ENCODE results near the gene MAP4K4. TPM values are rescaled to one million over a fixed set of nuclear protein-coding genes. Genes with fewer than 3 reads are reported as not detected.

MAP4K4 gene
- total RNA-seq, 1 experiment from 2014 or later = 2.7 TPM

DNA sequence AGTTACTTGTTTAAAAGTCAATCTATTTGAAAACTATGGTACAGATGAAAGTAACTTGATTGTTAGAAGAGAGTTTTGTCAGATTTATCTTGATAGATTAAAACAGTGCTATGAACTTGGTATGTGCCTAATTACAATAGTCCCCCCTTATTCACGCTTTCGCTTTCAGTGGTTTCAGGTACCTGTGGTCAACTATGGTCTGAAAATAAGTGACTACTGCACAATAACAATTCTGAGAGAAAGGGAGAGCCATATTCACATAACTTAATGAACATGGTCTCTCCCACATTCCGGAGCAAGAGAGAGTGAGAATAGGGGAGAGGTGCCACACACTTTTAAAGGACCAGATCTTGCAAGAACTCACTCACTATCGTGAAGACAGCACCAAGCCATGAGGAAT is 13.2 kb upstream of the MAP4K4 start:
- H3K27me3 ChIP-seq (ENCODE audit: low read length) = no peaks in the 10 kb centered on the region
- no peaks in the 10 kb centered on the region for H3K36me3 ChIP-seq (ENCODE audit: insufficient read depth, low read length)
- no peak overlapping the region for H3K4me3 ChIP-seq (ENCODE audit: low read length)
- no peak overlapping the region for H3K27ac ChIP-seq (ENCODE audit: low read length)
- no peaks in the 10 kb centered on the region for H4K20me1 ChIP-seq (ENCODE audit: insufficient read depth, low read depth, low read length)
- H3K9me2 ChIP-seq (replicated peaks; ENCODE audit: insufficient read depth, low read length) = no peaks in the 10 kb centered on the region
- no peak overlapping the region for H2AFZ ChIP-seq (ENCODE audit: low read length)
- H3K9ac ChIP-seq (ENCODE audit: low read length) = no peak overlapping the region
- no peaks in the 10 kb centered on the region for H3K4me1 ChIP-seq (ENCODE audit: low read length)
- no peak for DNase-seq
- no peak overlapping the region for H3K4me2 ChIP-seq (ENCODE audit: low read depth, low read length, poor library complexity, severe bottlenecking)
- H3K79me2 ChIP-seq (ENCODE audit: low read length) = no peaks in the 10 kb centered on the region
- H3K9me3 ChIP-seq (ENCODE audit: low read length) = no peaks in the 10 kb centered on the region

DNA sequence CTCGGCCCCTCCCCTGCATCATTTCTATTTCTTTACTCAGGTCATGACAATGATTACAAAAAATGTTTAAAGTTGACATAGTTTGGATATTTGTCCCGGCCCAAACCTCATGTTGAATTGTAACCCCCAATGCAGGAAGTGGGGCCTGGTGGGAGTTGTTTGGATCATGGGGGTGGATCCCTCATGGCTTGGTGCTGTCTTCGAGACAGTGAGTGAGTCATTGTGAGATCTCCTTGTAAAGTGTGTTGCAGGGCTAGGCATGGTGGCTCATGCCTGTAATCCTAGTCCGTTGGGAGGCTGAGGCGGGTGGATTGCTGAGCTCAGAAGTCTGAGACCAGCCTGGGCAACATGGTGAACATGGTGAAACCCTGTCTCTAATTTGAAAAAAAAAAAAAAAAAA is 9.2 kb upstream of the MAP4K4 start:
- Histone ChIP-seq H3K4me2 (ENCODE audit: low read depth, low read length, poor library complexity, severe bottlenecking) (no peak overlapping the region), H3K9me3 (ENCODE audit: low read length) (no peaks in the 10 kb centered on the region), H3K9me2 (replicated peaks; ENCODE audit: insufficient read depth, low read length) (no peaks in the 10 kb centered on the region), H2AFZ (ENCODE audit: low read length) (no peak overlapping the region), H3K79me2 (ENCODE audit: low read length) (no peaks in the 10 kb centered on the region), H3K4me3 (ENCODE audit: low read length) (no peak overlapping the region), H3K4me1 (ENCODE audit: low read length) (no peaks in the 10 kb centered on the region), H3K9ac (ENCODE audit: low read length) (no peak overlapping the region), H3K27ac (ENCODE audit: low read length) (no peak overlapping the region), H4K20me1 (ENCODE audit: insufficient read depth, low read depth, low read length) (no peaks in the 10 kb centered on the region), H3K36me3 (ENCODE audit: insufficient read depth, low read length) (no peaks in the 10 kb centered on the region), H3K27me3 (ENCODE audit: low read length) (no peaks in the 10 kb centered on the region)
- no peak for DNase-seq

- H3K79me2 ChIP-seq (ENCODE audit: low read length) = no peaks in the 10 kb centered on the region
- DNase-seq = no peak
- no peaks in the 10 kb centered on the region for H3K36me3 ChIP-seq (ENCODE audit: insufficient read depth, low read length)
- no peaks in the 10 kb centered on the region for H3K4me1 ChIP-seq (ENCODE audit: low read length)
- H3K27ac ChIP-seq (ENCODE audit: low read length) = no peak overlapping the region
- H3K9me3 ChIP-seq (ENCODE audit: low read length) = no peaks in the 10 kb centered on the region
- no peaks in the 10 kb centered on the region for H4K20me1 ChIP-seq (ENCODE audit: insufficient read depth, low read depth, low read length)
- H3K9me2 ChIP-seq (replicated peaks; ENCODE audit: insufficient read depth, low read length) = no peaks in the 10 kb centered on the region
- no peak overlapping the region for H2AFZ ChIP-seq (ENCODE audit: low read length)
- no peak overlapping the region for H3K9ac ChIP-seq (ENCODE audit: low read length)
- H3K27me3 ChIP-seq (ENCODE audit: low read length) = no peaks in the 10 kb centered on the region
- no peak overlapping the region for H3K4me2 ChIP-seq (ENCODE audit: low read depth, low read length, poor library complexity, severe bottlenecking)
- no peak overlapping the region for H3K4me3 ChIP-seq (ENCODE audit: low read length)
Observed at GRCh38 chr2:101689114-101689825, 8.2 kb upstream of the MAP4K4 start.

GRCh38 chr2:101690547-101691152 is 6.9 kb upstream of the MAP4K4 start:
- no peak overlapping the region for H3K27ac ChIP-seq (ENCODE audit: low read length)
- no peaks in the 10 kb centered on the region for H3K9me3 ChIP-seq (ENCODE audit: low read length)
- no peak overlapping the region for H2AFZ ChIP-seq (ENCODE audit: low read length)
- no peak for DNase-seq
- H3K4me3 ChIP-seq (ENCODE audit: low read length) = no peak overlapping the region
- H3K4me1 ChIP-seq (ENCODE audit: low read length) = no peaks in the 10 kb centered on the region
- H4K20me1 ChIP-seq (ENCODE audit: insufficient read depth, low read depth, low read length) = no peaks in the 10 kb centered on the region
- H3K27me3 ChIP-seq (ENCODE audit: low read length) = no peaks in the 10 kb centered on the region
- no peak overlapping the region for H3K9ac ChIP-seq (ENCODE audit: low read length)
- H3K9me2 ChIP-seq (replicated peaks; ENCODE audit: insufficient read depth, low read length) = no peaks in the 10 kb centered on the region
- no peaks in the 10 kb centered on the region for H3K79me2 ChIP-seq (ENCODE audit: low read length)
- H3K36me3 ChIP-seq (ENCODE audit: insufficient read depth, low read length) = no peaks in the 10 kb centered on the region
- H3K4me2 ChIP-seq (ENCODE audit: low read depth, low read length, poor library complexity, severe bottlenecking) = no peak overlapping the region

- Histone ChIP-seq H3K27me3 (ENCODE audit: low read length) (no peaks in the 10 kb centered on the region; the same call in 1 of the 2 replicates), H3K79me2 (ENCODE audit: low read length) (no peaks in the 10 kb centered on the region), H3K9me3 (ENCODE audit: low read length) (no peaks in the 10 kb centered on the region), H3K4me2 (ENCODE audit: low read depth, low read length, poor library complexity, severe bottlenecking) (no peak overlapping the region), H2AFZ (ENCODE audit: low read length) (no peak overlapping the region), H3K4me3 (ENCODE audit: low read length) (no peak overlapping the region), H3K9me2 (replicated peaks; ENCODE audit: insufficient read depth, low read length) (no peaks in the 10 kb centered on the region), H3K27ac (ENCODE audit: low read length) (no peak overlapping the region), H4K20me1 (ENCODE audit: insufficient read depth, low read depth, low read length) (no peaks in the 10 kb centered on the region), H3K36me3 (ENCODE audit: insufficient read depth, low read length) (no peaks in the 10 kb centered on the region), H3K9ac (ENCODE audit: low read length) (no peak overlapping the region), H3K4me1 (ENCODE audit: low read length) (peaks cover 6% of the 10 kb centered on the region)
- DNase-seq = no peak
Observed at GRCh38 chr2:101692041-101692440, 5.5 kb upstream of the MAP4K4 start.

- no peak overlapping the region for H3K27ac ChIP-seq (ENCODE audit: low read length)
- H3K4me1 ChIP-seq (ENCODE audit: low read length) = peaks cover 9% of the 10 kb centered on the region
- H3K9me3 ChIP-seq (ENCODE audit: low read length) = no peaks in the 10 kb centered on the region
- no peaks in the 10 kb centered on the region for H3K36me3 ChIP-seq (ENCODE audit: insufficient read depth, low read length)
- no peaks in the 10 kb centered on the region for H4K20me1 ChIP-seq (ENCODE audit: insufficient read depth, low read depth, low read length)
- no peak overlapping the region for H2AFZ ChIP-seq (ENCODE audit: low read length)
- H3K4me3 ChIP-seq (ENCODE audit: low read length) = no peak overlapping the region
- no peak overlapping the region for H3K9ac ChIP-seq (ENCODE audit: low read length)
- H3K4me2 ChIP-seq (ENCODE audit: low read depth, low read length, poor library complexity, severe bottlenecking) = no peak overlapping the region
- no peak for DNase-seq
- no peaks in the 10 kb centered on the region for H3K79me2 ChIP-seq (ENCODE audit: low read length)
- no peaks in the 10 kb centered on the region; the same call in 1 of the 2 replicates for H3K27me3 ChIP-seq (ENCODE audit: low read length)
- no peaks in the 10 kb centered on the region for H3K9me2 ChIP-seq (replicated peaks; ENCODE audit: insufficient read depth, low read length)
Observed at GRCh38 chr2:101692766-101693165, 4.7 kb upstream of the MAP4K4 start.

DNA sequence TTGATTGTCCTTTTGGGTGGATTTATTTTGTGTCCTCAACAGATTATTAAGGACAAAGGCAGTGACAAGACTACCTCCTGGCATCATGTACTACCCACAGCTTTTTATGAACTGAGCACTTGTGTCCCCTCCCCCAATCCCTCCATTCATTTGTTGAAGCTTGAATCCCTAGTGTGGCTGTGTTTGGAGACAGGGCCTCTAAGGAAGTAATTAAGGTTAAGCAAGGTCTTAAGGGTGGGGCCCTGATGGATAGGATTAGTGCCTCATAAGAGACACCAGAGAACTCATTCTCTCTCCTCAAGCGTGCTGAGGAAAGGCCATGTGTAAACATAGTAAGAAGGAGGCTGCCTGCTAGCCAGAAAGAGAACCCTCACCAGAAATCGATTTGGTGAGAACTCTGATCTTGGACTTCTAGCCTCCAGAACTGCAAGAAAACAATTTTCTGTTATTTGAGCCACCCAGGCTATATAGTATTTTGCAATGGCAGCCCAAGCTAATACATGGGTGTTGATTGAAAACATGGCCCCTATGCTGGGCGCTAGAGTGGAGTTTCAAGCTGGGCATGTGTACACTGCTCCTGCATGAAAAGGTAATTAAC is 3.4 kb upstream of the MAP4K4 start:
- Histone ChIP-seq H3K9ac (ENCODE audit: low read length) (no peak overlapping the region), H2AFZ (ENCODE audit: low read length) (no peak overlapping the region), H3K4me2 (ENCODE audit: low read depth, low read length, poor library complexity, severe bottlenecking) (no peak overlapping the region), H3K79me2 (ENCODE audit: low read length) (no peaks in the 10 kb centered on the region), H3K9me2 (replicated peaks; ENCODE audit: insufficient read depth, low read length) (no peaks in the 10 kb centered on the region), H3K9me3 (ENCODE audit: low read length) (no peaks in the 10 kb centered on the region), H3K27me3 (ENCODE audit: low read length) (no peaks in the 10 kb centered on the region; the same call in 1 of the 2 replicates), H3K36me3 (ENCODE audit: insufficient read depth, low read length) (no peaks in the 10 kb centered on the region), H3K4me3 (ENCODE audit: low read length) (no peak overlapping the region), H3K4me1 (ENCODE audit: low read length) (peaks cover 18% of the 10 kb centered on the region), H4K20me1 (ENCODE audit: insufficient read depth, low read depth, low read length) (no peaks in the 10 kb centered on the region), H3K27ac (ENCODE audit: low read length) (no peak overlapping the region)
- no peak for DNase-seq

DNA sequence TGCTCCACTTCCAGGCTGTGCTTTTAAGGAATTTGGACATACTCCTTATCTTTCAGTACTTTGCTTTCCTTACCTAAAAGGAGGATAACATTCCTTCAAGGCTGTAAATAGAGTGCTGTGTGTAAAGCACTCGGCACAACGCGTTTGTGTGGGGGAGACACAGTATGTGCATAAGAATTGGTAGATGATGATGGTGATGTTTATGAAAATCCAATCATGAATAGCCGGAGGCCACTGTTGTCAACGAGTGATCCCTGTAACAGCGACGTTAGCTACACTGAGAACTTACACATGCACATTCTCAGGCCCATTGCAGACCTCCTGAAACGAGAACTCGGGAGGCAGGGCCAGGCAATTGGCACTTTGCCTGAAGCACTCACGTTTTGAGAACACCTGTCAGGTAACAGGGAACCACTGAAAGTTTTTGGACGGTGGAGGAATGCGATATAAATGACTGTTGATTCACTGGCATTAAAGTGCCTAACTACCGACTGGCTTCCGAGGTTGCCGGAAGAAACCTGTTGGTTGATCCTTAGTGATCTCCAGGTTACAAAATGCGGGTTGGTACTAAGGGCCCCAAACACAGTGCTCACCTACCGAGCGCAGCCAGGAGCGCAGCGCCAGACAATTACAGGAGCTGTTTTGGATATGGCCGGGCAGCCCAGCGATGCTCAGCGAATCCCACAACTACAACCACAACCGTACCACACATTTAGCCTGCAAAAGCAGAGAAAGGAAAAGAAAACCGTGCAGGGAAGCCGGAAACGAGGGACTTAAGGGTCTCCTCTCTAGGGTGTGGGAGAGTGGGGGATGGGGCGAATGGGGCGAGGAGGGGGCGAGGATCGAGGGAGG is 1.0 kb upstream of the MAP4K4 start:
- Histone ChIP-seq H4K20me1 (ENCODE audit: insufficient read depth, low read depth, low read length) (no peaks in the 10 kb centered on the region), H3K4me1 (ENCODE audit: low read length) (peaks cover 18% of the 10 kb centered on the region), H3K9ac (ENCODE audit: low read length) (peak overlapping the region; percentile 44), H3K9me3 (ENCODE audit: low read length) (no peaks in the 10 kb centered on the region), H3K4me3 (ENCODE audit: low read length) (peak overlapping the region; percentile 69), H2AFZ (ENCODE audit: low read length) (peak overlapping the region; percentile 96), H3K9me2 (replicated peaks; ENCODE audit: insufficient read depth, low read length) (no peaks in the 10 kb centered on the region), H3K27me3 (ENCODE audit: low read length) (no peaks in the 10 kb centered on the region; the same call in 1 of the 2 replicates), H3K4me2 (ENCODE audit: low read depth, low read length, poor library complexity, severe bottlenecking) (peak overlapping the region; percentile 76), H3K36me3 (ENCODE audit: insufficient read depth, low read length) (no peaks in the 10 kb centered on the region), H3K79me2 (ENCODE audit: low read length) (no peaks in the 10 kb centered on the region), H3K27ac (ENCODE audit: low read length) (no peak overlapping the region)
- DNase-seq = no peak
